Lower lobe of right lung (tissue), 2 donors: ENCODE measurements around the gene CCDC149. TPM values are rescaled to one million over a fixed set of nuclear protein-coding genes. Genes with fewer than 3 reads are reported as not detected.

Source experiments
- ATAC-seq, 2 donors: fragments of 200-7000 bp; cut with Tn5 transposase; one replicate each; pipeline ENCODE4 v1.9.1; 2020 to 2022; ENCODE audit warnings: mild to moderate bottlenecking in 2 of 2, moderate library complexity in 2 of 2
- DNase-seq: peaks from one replicate; pipeline ENCODE4 v3.0.0-alpha.2; 2020
- H3K27ac ChIP-seq: fragments of 200-600 bp; one replicate; pipeline ENCODE4 v1.8.0; 2022
- H3K27me3 ChIP-seq: fragments of 200-600 bp; one replicate; pipeline ENCODE4 v1.8.0; 2022; ENCODE audit warnings: low read depth
- H3K36me3 ChIP-seq: fragments of 200-600 bp; one replicate; pipeline ENCODE4 v1.8.0; 2022; ENCODE audit warnings: mild to moderate bottlenecking
- H3K4me1 ChIP-seq: fragments of 200-600 bp; one replicate; pipeline ENCODE4 v1.8.0; 2022
- H3K4me3 ChIP-seq: fragments of 200-600 bp; one replicate; pipeline ENCODE4 v1.8.0; 2022; ENCODE audit warnings: mild to moderate bottlenecking
- H3K9me3 ChIP-seq: fragments of 200-600 bp; one replicate; pipeline ENCODE4 v1.8.0; 2022
- intact Hi-C: fragments of 100-400 bp; cut with DNase I; formaldehyde crosslinking; loops from one replicate; pipeline ENCODE4 v1.11.0; 2022
- total RNA-seq: library from RNA; stranded (reverse); fragmentation: NEBNext Ultra II Directional; extraction: Animal tissue kit (Norgen Biotek cat#: 25700); gene quantifications from one replicate; pipeline ENCODE4 v1.2.1, GENCODE V29; 2021
- TF ChIP-seq, protein P1 (sequence below): fragments of 200-600 bp; IDR thresholded peaks from one replicate; pipeline ENCODE4 v1.8.0; 2022; ENCODE audit warnings: antibody characterized with exemption, mild to moderate bottlenecking
- donor health status: DM: no; HTN: yes; CAD: no; lungs with severe emphysema.

CCDC149 gene
- total RNA-seq, 1 donor from 2014 or later, result 23.8 TPM

- TF ChIP-seq, protein P1, sequence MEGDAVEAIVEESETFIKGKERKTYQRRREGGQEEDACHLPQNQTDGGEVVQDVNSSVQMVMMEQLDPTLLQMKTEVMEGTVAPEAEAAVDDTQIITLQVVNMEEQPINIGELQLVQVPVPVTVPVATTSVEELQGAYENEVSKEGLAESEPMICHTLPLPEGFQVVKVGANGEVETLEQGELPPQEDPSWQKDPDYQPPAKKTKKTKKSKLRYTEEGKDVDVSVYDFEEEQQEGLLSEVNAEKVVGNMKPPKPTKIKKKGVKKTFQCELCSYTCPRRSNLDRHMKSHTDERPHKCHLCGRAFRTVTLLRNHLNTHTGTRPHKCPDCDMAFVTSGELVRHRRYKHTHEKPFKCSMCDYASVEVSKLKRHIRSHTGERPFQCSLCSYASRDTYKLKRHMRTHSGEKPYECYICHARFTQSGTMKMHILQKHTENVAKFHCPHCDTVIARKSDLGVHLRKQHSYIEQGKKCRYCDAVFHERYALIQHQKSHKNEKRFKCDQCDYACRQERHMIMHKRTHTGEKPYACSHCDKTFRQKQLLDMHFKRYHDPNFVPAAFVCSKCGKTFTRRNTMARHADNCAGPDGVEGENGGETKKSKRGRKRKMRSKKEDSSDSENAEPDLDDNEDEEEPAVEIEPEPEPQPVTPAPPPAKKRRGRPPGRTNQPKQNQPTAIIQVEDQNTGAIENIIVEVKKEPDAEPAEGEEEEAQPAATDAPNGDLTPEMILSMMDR, result no peak
- ATAC-seq (no peak), DNase-seq (no peak)
- no peaks in the 10 kb centered on the region for H3K27me3 ChIP-seq
- H3K36me3 ChIP-seq, result no peaks in the 10 kb centered on the region
- intact Hi-C loops, result no loop called here
- H3K4me3 ChIP-seq, result no peak overlapping the region
- no peaks in the 10 kb centered on the region for H3K9me3 ChIP-seq
- no peaks in the 10 kb centered on the region for H3K4me1 ChIP-seq
- no peak overlapping the region for H3K27ac ChIP-seq
Measured at GRCh38 chr4:24772952-24773351, 139.9 kb downstream of the CCDC149 start.

DNA sequence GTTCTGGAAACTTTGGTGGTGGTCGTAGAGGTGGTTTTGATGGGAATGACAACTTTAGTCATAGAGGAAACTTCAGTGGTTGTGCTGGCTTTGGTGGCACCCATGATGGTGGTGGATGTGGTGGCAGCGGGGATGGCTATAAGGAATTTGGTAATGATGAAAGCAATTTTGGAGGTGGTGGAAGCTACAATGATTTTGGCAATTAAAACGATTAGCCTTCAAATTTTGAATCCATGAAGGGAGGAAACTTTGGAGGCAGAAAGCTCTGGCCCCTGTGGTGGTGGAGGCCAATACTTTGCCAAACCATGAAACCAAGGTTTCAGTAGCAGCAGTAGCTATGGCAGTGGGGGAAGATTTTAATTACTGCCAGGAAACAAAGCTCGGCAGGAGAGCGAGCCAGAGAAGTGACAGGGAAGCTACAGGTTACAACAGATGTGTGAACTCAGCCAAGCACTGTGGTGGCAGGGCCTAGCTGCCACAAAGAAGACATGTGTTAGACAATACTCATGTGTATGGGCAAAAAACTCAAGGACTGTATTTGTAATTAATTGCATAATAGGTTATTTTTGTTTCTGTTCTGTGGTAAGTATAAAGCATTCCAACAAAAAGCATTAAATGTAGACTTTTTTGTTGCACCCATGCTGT is 140.7 kb downstream of the CCDC149 start:
- TF ChIP-seq, protein P1, result no peak
- no peak overlapping the region for H3K4me3 ChIP-seq
- DNase-seq (no peak), ATAC-seq (no peak)
- intact Hi-C loops, result no loop called here
- no peaks in the 10 kb centered on the region for H3K4me1 ChIP-seq
- no peaks in the 10 kb centered on the region for H3K27me3 ChIP-seq
- H3K36me3 ChIP-seq, result no peaks in the 10 kb centered on the region
- no peak overlapping the region for H3K27ac ChIP-seq
- no peaks in the 10 kb centered on the region for H3K9me3 ChIP-seq

DNA sequence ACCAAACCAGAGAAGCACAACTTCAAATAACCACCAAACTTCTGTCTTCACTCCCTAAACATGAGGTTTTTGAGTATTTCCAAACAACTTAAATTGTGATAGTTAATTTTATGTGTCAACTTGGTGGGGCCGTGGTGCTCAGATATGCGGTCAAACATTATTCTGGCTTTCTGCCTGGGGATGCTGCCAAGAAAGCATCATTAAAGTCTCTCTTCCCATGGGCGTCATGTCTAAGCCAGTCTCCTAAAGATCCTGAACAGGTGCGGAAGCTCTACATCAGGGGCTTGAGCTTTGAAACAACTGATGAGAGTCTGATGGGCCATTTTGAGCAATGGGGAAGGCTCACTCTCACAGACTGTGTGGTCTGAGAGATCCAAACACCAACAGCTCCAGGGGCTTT is 141.6 kb downstream of the CCDC149 start:
- intact Hi-C loops, result no loop called here
- H3K9me3 ChIP-seq, result no peaks in the 10 kb centered on the region
- ATAC-seq (no peak), DNase-seq (no peak)
- no peaks in the 10 kb centered on the region for H3K27me3 ChIP-seq
- no peaks in the 10 kb centered on the region for H3K36me3 ChIP-seq
- no peak overlapping the region for H3K4me3 ChIP-seq
- no peaks in the 10 kb centered on the region for H3K4me1 ChIP-seq
- no peak overlapping the region for H3K27ac ChIP-seq
- TF ChIP-seq, protein P1, result no peak

GRCh38 chr4:24770667-24771066 is 142.2 kb downstream of the CCDC149 start:
- Histone ChIP-seq H3K27me3 (no peaks in the 10 kb centered on the region), H3K27ac (no peak overlapping the region), H3K36me3 (no peaks in the 10 kb centered on the region), H3K4me3 (no peak overlapping the region), H3K4me1 (no peaks in the 10 kb centered on the region), H3K9me3 (no peaks in the 10 kb centered on the region)
- intact Hi-C loops, result no loop called here
- TF ChIP-seq, protein P1, result no peak
- no peak for ATAC-seq
- DNase-seq, result no peak

- Histone ChIP-seq H3K36me3 (no peaks in the 10 kb centered on the region), H3K27ac (no peak overlapping the region), H3K9me3 (no peaks in the 10 kb centered on the region), H3K4me1 (no peaks in the 10 kb centered on the region), H3K4me3 (no peak overlapping the region), H3K27me3 (no peaks in the 10 kb centered on the region)
- intact Hi-C loops, result no loop called here
- no peak for ATAC-seq
- TF ChIP-seq, protein P1, result no peak
- DNase-seq, result no peak
Measured at GRCh38 chr4:24770032-24770584, 142.7 kb downstream of the CCDC149 start.
